Panc1 (cell line): ENCODE measurements around the gene TAGLN. TPM values are rescaled to one million over a fixed set of nuclear protein-coding genes. Genes with fewer than 3 reads are reported as not detected.

Experiments
- ATAC-seq: fragments of 200-7000 bp; cut with Tn5 transposase; 2 replicates; pipeline ENCODE4 v1.9.1; 2020; ENCODE audit warnings: mild to moderate bottlenecking, moderate library complexity
- BruUV-seq: library from RNA; stranded (reverse); fragments of 400-500 nt; replicated peaks from 2 replicates; lab custom pipeline; 2021; lab: Mats Ljungman, UMichigan
- CTCF ChIA-PET: fragments of 300-600 bp; sonication (Branson Sonifier 250); formaldehyde crosslinking; loops from one replicate; lab custom pipeline; 2022; ENCODE audit warnings: antibody characterized with exemption; lab: Charles Lee
- POLR2A ChIA-PET: fragments of 300-600 bp; sonication (Branson Sonifier 250); formaldehyde crosslinking; loops from one replicate; lab custom pipeline; 2022; ENCODE audit warnings: antibody characterized with exemption; lab: Charles Lee
- DNase-seq: peaks from one replicate; pipeline ENCODE4 v3.0.0-alpha.2; 2010; ENCODE audit warnings: low read depth, low spot score
- H3K27ac ChIP-seq: 2 replicates; pipeline ENCODE4 v1.5.1; 2011; ENCODE audit warnings: mild to moderate bottlenecking, low read length, inconsistent platforms
- H3K27me3 ChIP-seq: fragments of 200-500 bp; sonication (Bioruptor generic); 2 replicates; pipeline ENCODE4 v1.6.0; 2014; ENCODE audit warnings: low read length, inconsistent platforms; ENCODE audit not compliant: control insufficient read depth, insufficient read depth
- H3K36me3 ChIP-seq: fragments of 200-500 bp; sonication (Bioruptor generic); 2 replicates; pipeline ENCODE4 v1.5.1; 2014; ENCODE audit warnings: inconsistent platforms, mild to moderate bottlenecking, low read length, moderate library complexity; ENCODE audit not compliant: control insufficient read depth, insufficient read depth
- H3K4me1 ChIP-seq: 2 replicates; pipeline ENCODE4 v1.5.1; 2011; ENCODE audit warnings: inconsistent platforms, mild to moderate bottlenecking, low read length, moderate library complexity; ENCODE audit not compliant: control insufficient read depth, insufficient read depth
- H3K4me3 ChIP-seq, 2 experiments: 2 replicates each; pipeline ENCODE4 v1.5.1; 2011 to 2012; ENCODE audit warnings: low read depth in 2 of 2, low read length in 2 of 2, mild to moderate bottlenecking in 2 of 2, inconsistent platforms in 1 of 2, moderate library complexity in 1 of 2
- H3K9me3 ChIP-seq: fragments of 200-500 bp; sonication (Bioruptor generic); 2 replicates; pipeline ENCODE4 v1.5.1; 2014; ENCODE audit warnings: low read depth, mild to moderate bottlenecking, inconsistent platforms, low read length, moderate library complexity; ENCODE audit not compliant: control insufficient read depth, insufficient read depth
- POLR2AphosphoS5 ChIP-seq: IDR thresholded peaks from 2 replicates; pipeline ENCODE4 v1.6.1; 2012; ENCODE audit warnings: mild to moderate bottlenecking, low read depth, low read length, moderate library complexity
- SIN3A ChIP-seq: IDR thresholded peaks from 2 replicates; pipeline ENCODE4 v1.6.1; 2012; ENCODE audit warnings: low read depth, mild to moderate bottlenecking, low read length, moderate library complexity, borderline replicate concordance; ENCODE audit not compliant: insufficient read depth
- TCF7L2 ChIP-seq: IDR thresholded peaks from 2 replicates; pipeline ENCODE4 v1.6.1; 2011; ENCODE audit warnings: mild to moderate bottlenecking, low read depth, low read length, inconsistent platforms
- in situ Hi-C: cut with HindIII; loops from 2 replicates; pipeline ENCODE4 v1.10.0; 2016; ENCODE audit warnings: low sequenced_read_pairs, low pct_unique_long_range_greater_than_20kb
- intact Hi-C: fragments of 100-400 bp; cut with micrococcal nuclease; formaldehyde crosslinking; loops from one replicate; pipeline ENCODE4 v1.10.0; 2022; ENCODE audit not compliant: unreplicated experiment
- total RNA-seq: library from RNA; stranded (reverse); gene quantifications from one replicate; pipeline ENCODE4 v1.2.1, GENCODE V29; 2021; ENCODE audit not compliant: unreplicated experiment
- TF ChIP-seq, protein P1 (sequence below), 2 experiments: IDR thresholded peaks; 2 replicates each; pipeline ENCODE4 v1.6.1; 2011 to 2012; ENCODE audit warnings: low read depth in 2 of 2, control low read depth in 1 of 2, low read length in 1 of 2, mild to moderate bottlenecking in 1 of 2, moderate library complexity in 1 of 2; ENCODE audit not compliant: insufficient read depth in 1 of 2
- TF ChIP-seq, protein P2 (sequence below): fragments of 450-650 bp; IDR thresholded peaks from 2 replicates; pipeline ENCODE4 v1.5.1; 2017; ENCODE audit warnings: mild to moderate bottlenecking

The TAGLN gene
- total RNA-seq, 1 experiment from 2014 or later = 6.4 TPM

DNA sequence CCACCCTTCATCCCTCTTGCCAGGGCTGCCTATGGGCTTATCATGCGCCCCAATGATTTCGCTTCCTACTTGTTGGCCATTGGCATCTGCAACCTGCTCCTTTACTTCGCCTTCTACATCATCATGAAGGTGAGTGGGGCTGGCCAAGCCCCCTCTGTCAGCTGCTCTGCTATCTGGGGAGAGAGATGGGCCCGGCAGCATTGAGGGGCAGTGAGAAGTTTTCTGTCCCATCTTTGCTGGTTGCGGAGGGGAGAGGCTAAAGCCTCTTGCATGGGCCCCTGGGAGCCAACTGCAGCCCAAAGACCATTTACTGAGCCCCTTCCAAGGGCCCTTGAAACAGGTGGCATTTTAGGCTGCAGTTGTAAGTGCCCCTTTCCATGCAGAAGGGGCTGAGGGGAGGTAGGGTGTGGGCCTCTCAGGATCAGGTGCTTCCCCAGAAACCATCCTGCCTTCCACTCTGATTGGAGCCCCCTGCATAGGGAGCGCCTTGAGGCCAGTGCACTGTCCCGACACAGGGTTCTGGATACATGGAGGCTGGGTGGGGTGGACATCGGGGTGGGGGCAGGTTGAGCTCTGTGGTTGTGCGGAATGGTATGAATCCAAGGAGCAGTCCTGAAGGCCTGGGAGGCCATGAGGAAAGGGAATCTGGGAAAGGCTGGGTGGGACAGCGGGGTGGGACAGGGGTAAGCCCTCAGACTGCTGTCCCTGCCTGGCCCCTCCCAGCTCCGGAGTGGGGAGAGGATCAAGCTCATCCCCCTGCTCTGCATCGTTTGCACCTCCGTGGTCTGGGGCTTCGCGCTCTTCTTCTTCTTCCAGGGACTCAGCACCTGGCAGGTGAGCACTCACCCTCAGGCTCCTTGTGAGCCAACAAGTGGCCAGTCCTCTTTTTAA lies 5.8 kb upstream of the TAGLN start:
- no TSS peak for BruUV-seq
- Histone ChIP-seq H3K4me1 (no peaks in the 10 kb centered on the region), H3K4me3 (no peak overlapping the region), H3K27me3 (no peaks in the 10 kb centered on the region), H3K36me3 (no peaks in the 10 kb centered on the region), H3K9me3 (no peaks in the 10 kb centered on the region), H3K27ac (no peak overlapping the region)
- intact Hi-C loops (no loop called here), in situ Hi-C loops (no loop called here)
- ATAC-seq (no peak), DNase-seq (no peak)
- CTCF ChIA-PET = no interaction called here
- POLR2A ChIA-PET = no interaction called here
- TF ChIP-seq POLR2AphosphoS5 (no peak), TCF7L2 (no peak), SIN3A (no peak)
- TF ChIP-seq, protein P1, sequence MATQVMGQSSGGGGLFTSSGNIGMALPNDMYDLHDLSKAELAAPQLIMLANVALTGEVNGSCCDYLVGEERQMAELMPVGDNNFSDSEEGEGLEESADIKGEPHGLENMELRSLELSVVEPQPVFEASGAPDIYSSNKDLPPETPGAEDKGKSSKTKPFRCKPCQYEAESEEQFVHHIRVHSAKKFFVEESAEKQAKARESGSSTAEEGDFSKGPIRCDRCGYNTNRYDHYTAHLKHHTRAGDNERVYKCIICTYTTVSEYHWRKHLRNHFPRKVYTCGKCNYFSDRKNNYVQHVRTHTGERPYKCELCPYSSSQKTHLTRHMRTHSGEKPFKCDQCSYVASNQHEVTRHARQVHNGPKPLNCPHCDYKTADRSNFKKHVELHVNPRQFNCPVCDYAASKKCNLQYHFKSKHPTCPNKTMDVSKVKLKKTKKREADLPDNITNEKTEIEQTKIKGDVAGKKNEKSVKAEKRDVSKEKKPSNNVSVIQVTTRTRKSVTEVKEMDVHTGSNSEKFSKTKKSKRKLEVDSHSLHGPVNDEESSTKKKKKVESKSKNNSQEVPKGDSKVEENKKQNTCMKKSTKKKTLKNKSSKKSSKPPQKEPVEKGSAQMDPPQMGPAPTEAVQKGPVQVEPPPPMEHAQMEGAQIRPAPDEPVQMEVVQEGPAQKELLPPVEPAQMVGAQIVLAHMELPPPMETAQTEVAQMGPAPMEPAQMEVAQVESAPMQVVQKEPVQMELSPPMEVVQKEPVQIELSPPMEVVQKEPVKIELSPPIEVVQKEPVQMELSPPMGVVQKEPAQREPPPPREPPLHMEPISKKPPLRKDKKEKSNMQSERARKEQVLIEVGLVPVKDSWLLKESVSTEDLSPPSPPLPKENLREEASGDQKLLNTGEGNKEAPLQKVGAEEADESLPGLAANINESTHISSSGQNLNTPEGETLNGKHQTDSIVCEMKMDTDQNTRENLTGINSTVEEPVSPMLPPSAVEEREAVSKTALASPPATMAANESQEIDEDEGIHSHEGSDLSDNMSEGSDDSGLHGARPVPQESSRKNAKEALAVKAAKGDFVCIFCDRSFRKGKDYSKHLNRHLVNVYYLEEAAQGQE (IDR thresholded peaks at IDR 0.05; ENCODE audit: insufficient read depth in 1 of 2, low read depth in 2 of 2, low read length in 1 of 2) = no peak
- TF ChIP-seq, protein P2, sequence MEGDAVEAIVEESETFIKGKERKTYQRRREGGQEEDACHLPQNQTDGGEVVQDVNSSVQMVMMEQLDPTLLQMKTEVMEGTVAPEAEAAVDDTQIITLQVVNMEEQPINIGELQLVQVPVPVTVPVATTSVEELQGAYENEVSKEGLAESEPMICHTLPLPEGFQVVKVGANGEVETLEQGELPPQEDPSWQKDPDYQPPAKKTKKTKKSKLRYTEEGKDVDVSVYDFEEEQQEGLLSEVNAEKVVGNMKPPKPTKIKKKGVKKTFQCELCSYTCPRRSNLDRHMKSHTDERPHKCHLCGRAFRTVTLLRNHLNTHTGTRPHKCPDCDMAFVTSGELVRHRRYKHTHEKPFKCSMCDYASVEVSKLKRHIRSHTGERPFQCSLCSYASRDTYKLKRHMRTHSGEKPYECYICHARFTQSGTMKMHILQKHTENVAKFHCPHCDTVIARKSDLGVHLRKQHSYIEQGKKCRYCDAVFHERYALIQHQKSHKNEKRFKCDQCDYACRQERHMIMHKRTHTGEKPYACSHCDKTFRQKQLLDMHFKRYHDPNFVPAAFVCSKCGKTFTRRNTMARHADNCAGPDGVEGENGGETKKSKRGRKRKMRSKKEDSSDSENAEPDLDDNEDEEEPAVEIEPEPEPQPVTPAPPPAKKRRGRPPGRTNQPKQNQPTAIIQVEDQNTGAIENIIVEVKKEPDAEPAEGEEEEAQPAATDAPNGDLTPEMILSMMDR = no peak

DNA sequence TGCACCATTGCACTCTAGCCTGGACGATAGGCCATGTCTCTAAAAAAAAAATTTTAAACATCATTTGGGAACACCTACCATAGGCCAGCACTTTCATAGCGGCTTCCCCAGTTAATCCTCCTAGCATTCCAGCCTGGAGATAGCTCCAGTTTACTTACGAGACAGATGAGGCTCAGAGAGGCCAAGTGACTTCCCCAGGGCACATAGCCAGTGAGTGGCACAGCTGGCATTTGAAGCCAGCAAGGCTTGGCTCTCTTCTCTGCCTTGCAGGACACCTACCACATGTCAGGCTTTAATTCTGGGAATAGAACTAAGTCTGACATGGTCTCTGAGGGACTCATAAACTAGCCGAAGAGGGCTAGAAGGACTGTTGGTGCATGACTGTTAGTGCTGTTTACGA lies 4.9 kb upstream of the TAGLN start:
- BruUV-seq = no TSS peak
- H3K4me1 ChIP-seq = peaks cover 6% of the 10 kb centered on the region; the same call in 1 of the 2 replicates
- no peak overlapping the region for H3K4me3 ChIP-seq
- intact Hi-C loops (no loop called here), in situ Hi-C loops (no loop called here)
- no peak overlapping the region for H3K27ac ChIP-seq
- ATAC-seq = no peak
- DNase-seq = no peak
- no peaks in the 10 kb centered on the region for H3K36me3 ChIP-seq
- H3K9me3 ChIP-seq = no peaks in the 10 kb centered on the region
- H3K27me3 ChIP-seq = no peaks in the 10 kb centered on the region
- CTCF ChIA-PET = no interaction called here
- TF ChIP-seq SIN3A = no peak
- TF ChIP-seq, protein P1 (IDR thresholded peaks at IDR 0.05; ENCODE audit: insufficient read depth in 1 of 2, low read depth in 2 of 2, low read length in 1 of 2) = no peak
- no peak for TF ChIP-seq TCF7L2
- TF ChIP-seq, protein P2 = no peak
- TF ChIP-seq POLR2AphosphoS5 = no peak
- POLR2A ChIA-PET = no interaction called here
